Esophagus squamous epithelium (tissue), 4 donors: ENCODE data around the gene GSTM3.

Experiments used
- CTCF ChIP-seq, 6 experiments: fragments of 450-650 bp in 4 of 6; fragments of 200-600 bp in 2 of 6; sonication (generic) in 2 of 6; IDR thresholded peaks; one replicate each; pipeline ENCODE4 v1.5.1; 2016 to 2019; ENCODE audit warnings: antibody characterized with exemption in 6 of 6, mild to moderate bottlenecking in 4 of 6, moderate library complexity in 4 of 6
- POLR2A ChIP-seq, 4 donors: fragments of 450-650 bp; IDR thresholded peaks; one replicate each; pipeline ENCODE4 v1.6.1; 2017; ENCODE audit warnings: antibody characterized with exemption in 4 of 4, mild to moderate bottlenecking in 4 of 4, moderate library complexity in 3 of 4

- no peak for TF ChIP-seq CTCF (IDR thresholded peaks at IDR 0.05)
- no peak for TF ChIP-seq POLR2A (IDR thresholded peaks at IDR 0.05)
These were observed 13.9 kb upstream of the GSTM3 start for GRCh38 chr1:109754738-109755137.
